ENCODE measurements around the gene NOP9.

Gene NOP9

GRCh38 chr14:24293525-24293924 lies 6.1 kb upstream of the NOP9 start:
- TF ChIP-seq CTCF (IDR thresholded peaks at IDR 0.05; ENCODE audit: low read depth, low read length) = no peak
- Histone ChIP-seq H3K36me3 (peaks cover 17% of the 10 kb centered on the region), H3K4me3 (ENCODE audit: low read depth, low read length) (no peak overlapping the region), H3K9me3 (ENCODE audit: severe bottlenecking) (no peaks in the 10 kb centered on the region), H3K27me3 (ENCODE audit: insufficient read depth, low read depth, severe bottlenecking) (no peaks in the 10 kb centered on the region), H3K27ac (no peak overlapping the region)
- DNase-seq = no peak

- H3K27ac ChIP-seq = no peak overlapping the region
- no peak overlapping the region for H3K4me3 ChIP-seq (ENCODE audit: low read depth, low read length)
- peak; percentile 65 for DNase-seq
- peaks cover 18% of the 10 kb centered on the region for H3K36me3 ChIP-seq
- H3K27me3 ChIP-seq (ENCODE audit: insufficient read depth, low read depth, severe bottlenecking) = no peaks in the 10 kb centered on the region
- peak; percentile 75 for TF ChIP-seq CTCF (IDR thresholded peaks at IDR 0.05; ENCODE audit: low read depth, low read length)
- H3K9me3 ChIP-seq (ENCODE audit: severe bottlenecking) = no peaks in the 10 kb centered on the region
Measured at GRCh38 chr14:24296341-24297157, 3.1 kb upstream of the NOP9 start.

- Histone ChIP-seq H3K9me3 (ENCODE audit: severe bottlenecking) (no peaks in the 10 kb centered on the region), H3K27me3 (ENCODE audit: insufficient read depth, low read depth, severe bottlenecking) (no peaks in the 10 kb centered on the region), H3K27ac (no peak overlapping the region), H3K36me3 (peaks cover 27% of the 10 kb centered on the region), H3K4me3 (ENCODE audit: low read depth, low read length) (no peak overlapping the region)
- peak; percentile 21 for DNase-seq
- TF ChIP-seq CTCF (IDR thresholded peaks at IDR 0.05; ENCODE audit: low read depth, low read length) = peak; percentile 64
Measured at GRCh38 chr14:24297190-24297964, 2.3 kb upstream of the NOP9 start.

- TF ChIP-seq CTCF (IDR thresholded peaks at IDR 0.05; ENCODE audit: low read depth, low read length) = no peak
- H3K9me3 ChIP-seq (ENCODE audit: severe bottlenecking) = no peaks in the 10 kb centered on the region
- peaks cover 42% of the 10 kb centered on the region for H3K36me3 ChIP-seq
- no peaks in the 10 kb centered on the region for H3K27me3 ChIP-seq (ENCODE audit: insufficient read depth, low read depth, severe bottlenecking)
- no peak overlapping the region; the same call in 1 of the 2 replicates for H3K27ac ChIP-seq
- H3K4me3 ChIP-seq (ENCODE audit: low read depth, low read length) = peak overlapping the region; percentile 94
- peak; percentile 33 for DNase-seq
Measured at GRCh38 chr14:24298892-24299254, 777 bp upstream of the NOP9 start.

GRCh38 chr14:24300326-24300980 lies 803 bp downstream of the NOP9 start:
- Histone ChIP-seq H3K36me3 (peaks cover 56% of the 10 kb centered on the region), H3K27ac (peak overlapping the region; percentile 67), H3K4me3 (ENCODE audit: low read depth, low read length) (peak overlapping the region; percentile 94), H3K27me3 (ENCODE audit: insufficient read depth, low read depth, severe bottlenecking) (no peaks in the 10 kb centered on the region), H3K9me3 (ENCODE audit: severe bottlenecking) (no peaks in the 10 kb centered on the region)
- no peak for DNase-seq
- no peak for TF ChIP-seq CTCF (IDR thresholded peaks at IDR 0.05; ENCODE audit: low read depth, low read length)
